HG02642 (cell line): ENCODE results near the gene SNRNP25.

ENCODE experiments used
- ATAC-seq: cut with Tn5 transposase; IDR thresholded peaks from one replicate; pipeline ENCODE4 v1.9.1; 2021; ENCODE audit warnings: mild to moderate bottlenecking; ENCODE audit not compliant: unreplicated experiment, poor library complexity

SNRNP25 gene

DNA sequence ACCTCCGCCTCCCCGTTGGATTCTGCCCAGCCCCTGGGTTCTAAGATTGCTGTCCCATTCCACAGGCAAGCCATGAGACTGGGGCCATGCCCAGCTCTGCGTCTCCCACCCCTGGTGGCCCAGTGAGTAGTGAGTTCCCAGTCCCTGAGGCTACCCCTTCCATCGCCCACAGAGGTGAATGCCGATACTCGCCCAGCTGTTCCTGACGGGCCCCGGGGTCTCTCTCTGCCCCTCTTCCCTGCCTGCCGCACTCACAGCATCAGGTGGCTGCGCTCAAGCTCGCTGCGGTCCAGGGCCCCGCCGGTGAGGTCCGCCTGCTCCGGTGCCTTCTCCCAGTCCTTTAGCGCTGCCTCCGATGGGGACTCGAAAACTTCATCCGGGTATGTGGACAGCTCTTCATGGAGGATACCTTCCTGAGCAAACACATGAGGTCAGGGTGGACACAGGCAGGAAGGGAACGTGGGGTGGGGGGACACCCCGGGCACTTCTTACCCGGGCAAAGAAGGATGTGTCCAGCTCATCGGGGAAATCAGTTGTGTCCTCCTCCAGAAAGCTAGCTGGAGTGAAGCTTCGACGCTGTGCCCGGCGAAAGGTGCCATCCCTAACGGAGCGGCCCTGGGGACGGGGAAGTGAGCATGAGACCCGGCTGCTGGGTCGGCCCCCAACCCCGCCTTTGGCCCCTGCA lies 8.8 kb downstream of the SNRNP25 start:
- ATAC-seq, result no peak

DNA sequence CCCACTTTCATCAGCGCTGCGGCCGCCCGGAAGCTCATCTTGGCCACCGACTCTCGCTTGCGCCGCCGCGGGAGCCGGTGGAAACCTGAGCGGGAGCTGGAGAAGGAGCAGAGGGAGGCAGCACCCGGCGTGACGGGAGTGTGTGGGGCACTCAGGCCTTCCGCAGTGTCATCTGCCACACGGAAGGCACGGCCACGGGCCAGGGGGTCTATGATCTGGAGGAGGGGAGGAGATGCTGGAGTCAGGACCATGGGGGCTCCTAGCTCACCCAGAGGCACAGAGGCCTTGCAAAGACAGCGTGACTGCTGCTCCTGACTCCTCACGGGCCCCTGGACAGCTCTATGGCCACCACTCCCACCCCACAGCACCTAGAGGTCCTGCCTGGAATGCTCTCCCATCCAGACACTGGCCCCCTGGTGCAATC lies 9.4 kb downstream of the SNRNP25 start:
- ATAC-seq, result no peak

DNA sequence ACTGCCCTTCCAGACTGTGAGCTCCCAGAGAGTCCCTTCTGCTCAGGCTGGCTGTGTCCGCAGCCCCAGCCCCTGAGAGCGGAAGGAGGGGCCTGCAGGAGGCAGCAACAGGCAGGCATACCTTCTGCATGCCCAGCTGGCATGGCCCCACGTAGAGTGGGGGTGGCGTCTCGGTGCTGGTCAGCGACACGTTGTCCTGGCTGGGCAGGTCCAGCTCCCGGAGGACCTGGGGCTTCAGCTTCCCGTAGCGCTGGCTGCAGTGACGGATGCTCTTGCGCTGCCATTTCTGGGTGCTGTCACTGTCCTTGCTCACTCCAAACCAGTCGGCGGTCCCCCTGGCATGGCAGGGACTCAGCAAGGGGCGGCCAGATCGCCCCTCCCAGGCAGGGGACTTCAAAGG lies 9.8 kb downstream of the SNRNP25 start:
- no peak for ATAC-seq

DNA sequence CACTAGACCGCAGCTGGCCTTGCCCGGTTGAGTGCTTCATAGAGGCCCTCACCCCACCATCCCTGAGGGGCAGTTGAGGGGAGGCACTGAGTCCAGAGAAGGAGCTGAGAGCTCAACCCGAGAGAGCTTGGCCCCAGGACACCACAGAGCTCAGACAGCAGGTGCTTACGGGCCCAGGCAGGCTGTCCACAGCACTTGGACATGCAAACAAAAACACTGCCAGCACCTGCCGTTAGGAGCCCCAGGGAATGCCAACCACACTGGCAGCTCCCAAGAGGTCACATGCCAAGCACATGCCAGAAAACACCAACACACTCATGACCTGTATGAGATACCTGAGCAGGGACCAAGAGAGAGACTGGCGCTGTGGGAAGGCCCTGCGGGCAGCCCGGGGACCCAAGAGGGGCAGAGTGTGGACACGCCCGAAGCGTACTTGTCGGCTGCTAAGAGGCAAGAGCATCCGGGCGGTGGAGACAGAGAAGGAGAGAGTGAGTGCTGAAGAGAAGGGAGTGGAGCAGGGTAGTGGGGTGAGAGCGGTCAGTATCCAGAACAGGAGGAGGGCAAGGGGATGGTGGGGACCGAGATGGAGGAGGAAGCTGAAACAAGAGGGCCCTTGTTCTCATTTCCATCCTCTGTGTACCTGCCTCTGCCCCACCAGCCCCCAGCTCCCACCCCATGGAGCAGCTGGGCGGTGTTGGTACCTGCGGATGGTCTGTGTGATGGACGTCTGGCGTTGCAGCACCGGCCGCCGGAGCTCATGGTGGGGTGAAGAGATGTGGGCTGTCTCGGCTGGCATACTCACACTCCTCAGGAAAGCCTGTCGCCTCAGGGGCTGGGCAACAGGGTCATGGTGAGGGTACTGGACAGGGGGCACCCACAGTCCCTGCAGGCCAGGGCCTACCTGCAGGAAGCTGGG lies 10.6 kb downstream of the SNRNP25 start:
- ATAC-seq, result no peak

DNA sequence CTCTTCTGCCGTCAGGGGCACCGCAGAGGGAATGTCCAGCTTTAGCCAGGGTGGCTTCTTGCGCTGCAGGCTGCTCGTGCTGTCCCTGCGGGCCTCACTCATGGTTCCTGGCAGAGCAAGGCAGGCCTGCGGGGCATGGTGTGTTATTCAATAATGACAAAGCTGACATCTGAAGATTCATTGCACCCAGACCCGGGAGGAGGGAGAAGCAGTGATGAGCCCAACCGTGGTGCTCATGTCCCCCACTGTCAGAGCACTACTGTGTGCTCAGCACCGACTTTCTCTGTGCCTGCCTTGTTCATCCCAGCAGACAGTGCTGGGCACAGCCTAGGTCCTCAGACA lies 11.3 kb downstream of the SNRNP25 start:
- no peak for ATAC-seq

DNA sequence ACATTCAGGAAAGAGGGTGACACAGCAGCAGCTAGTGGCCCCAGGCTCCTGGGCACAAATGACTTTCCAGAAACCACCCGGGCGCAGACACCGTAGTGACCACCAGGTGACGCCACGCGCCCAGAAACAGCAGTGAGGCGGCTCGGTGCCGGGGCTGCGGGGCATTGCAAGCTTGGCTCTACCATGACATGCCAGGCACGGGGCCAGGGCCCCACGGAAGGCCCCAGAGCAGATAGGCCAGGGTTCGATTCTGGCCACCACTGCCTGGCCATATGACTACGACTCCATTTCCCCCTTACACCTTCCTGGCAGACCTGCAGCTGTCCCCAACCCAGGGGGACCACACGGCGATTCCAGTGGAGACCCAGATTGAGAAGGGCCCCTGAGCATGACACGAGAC lies 12.1 kb downstream of the SNRNP25 start:
- no peak for ATAC-seq

DNA sequence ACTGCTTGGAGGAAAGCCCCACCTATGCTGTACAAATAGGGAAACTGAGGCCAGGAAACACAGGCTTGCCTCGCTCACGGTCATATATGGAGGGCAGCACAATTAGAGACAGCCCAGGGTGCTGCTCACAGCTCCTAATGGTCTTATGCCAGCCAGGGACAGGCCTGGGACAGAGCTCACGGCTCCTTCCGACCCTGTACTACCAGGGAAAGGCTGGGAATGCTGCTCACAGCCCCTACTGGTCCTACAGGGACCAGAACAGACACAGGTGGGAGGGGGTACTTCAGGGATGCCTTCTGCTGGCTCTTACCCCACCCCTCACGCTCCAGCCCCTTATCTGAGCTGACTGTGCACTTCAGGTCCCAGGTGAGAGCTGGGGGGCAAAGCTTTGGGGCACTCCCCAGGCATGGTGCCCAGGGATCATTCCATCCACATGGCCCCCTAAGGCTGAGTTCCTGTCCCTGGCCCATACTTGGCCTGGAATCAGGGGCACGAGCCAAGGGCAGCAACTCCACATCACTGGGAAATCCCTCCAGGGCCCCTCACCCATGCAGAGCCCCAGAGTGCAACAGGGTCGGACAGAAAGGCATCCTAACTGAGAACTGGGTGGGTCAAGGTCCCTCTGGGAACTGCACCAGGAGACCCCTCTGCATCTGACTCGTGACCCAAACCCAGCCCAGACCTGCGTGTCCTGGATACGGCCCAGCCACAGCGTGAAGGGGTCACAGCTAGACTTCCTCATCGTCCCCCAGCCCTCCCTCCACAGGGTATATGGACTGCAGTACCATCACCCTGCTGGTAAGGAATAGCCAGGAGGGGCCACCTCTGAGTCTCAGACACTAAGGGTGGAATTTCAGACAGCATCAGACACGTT lies 12.9 kb downstream of the SNRNP25 start:
- no peak for ATAC-seq

DNA sequence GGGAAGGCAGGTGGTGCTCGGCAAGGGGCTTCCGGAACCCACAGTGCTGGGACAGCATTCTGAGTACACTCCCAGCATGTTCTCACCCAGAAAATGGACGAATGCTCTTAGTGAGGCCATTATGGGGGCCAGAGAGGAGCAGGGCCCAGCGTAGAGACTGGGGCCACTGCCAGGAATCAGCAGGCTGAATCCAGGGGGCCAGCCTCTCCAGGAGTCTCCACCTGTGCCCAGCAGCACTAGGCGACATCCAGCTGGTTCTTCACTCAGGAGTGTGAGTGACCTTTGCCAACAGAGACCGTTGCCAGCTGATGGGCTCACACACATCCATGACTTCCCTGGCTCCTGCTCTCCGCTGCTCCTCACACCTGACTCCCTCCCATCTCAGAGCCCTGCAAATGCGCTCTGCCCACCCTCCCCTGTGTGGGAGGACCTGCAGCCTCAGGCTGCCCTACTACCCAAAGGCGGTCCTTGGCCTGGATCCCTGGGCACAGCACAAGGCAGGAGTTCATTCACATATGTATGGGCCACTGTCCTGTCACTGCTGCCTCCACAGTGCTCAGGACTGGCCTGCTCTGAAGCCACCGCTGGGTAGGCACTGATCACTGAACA lies 13.7 kb downstream of the SNRNP25 start:
- ATAC-seq, result no peak

DNA sequence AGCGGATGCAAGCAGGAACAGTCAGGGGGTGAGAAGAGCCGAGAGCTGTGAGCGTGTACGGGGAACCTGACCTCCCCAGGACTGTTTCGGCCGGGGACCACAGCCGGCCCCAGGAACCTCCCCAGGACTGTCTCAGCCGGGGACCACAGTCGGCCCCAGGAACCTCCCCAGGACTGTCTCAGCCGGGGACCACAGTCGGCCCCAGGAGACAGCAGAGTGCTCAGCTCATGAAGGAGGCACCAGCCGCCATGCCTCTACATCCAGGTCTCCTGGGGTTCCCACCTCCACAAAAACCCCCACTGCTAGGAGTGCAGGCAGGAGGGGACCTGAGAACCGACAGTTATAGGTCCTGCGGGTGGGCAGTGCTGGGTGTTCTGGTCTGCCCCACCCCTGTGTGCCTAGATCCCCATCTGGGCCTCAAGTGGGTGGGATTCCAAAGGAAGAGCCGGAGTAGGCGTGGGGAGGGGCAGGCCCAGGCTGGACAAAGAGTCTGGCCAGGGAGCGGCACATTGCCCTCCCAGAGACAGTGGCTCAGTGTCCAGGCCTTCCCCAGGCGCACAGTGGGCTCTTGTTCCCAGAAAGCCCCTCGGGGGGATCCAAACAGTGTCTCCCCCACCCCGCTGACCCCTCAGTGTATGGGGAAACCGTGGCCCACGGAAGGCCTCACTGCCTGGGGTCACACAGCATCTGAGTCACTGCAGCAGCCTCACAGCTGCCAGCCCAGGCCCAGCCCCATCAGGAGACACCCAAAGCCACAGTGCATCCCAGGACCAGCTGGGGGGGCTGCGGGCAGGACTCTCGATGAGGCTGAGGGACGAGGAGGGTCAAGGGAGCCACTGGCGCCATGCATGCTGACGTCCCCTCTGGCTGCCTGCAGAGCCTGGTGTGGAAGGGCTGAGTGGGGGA lies 14.5 kb downstream of the SNRNP25 start:
- ATAC-seq, result no peak

DNA sequence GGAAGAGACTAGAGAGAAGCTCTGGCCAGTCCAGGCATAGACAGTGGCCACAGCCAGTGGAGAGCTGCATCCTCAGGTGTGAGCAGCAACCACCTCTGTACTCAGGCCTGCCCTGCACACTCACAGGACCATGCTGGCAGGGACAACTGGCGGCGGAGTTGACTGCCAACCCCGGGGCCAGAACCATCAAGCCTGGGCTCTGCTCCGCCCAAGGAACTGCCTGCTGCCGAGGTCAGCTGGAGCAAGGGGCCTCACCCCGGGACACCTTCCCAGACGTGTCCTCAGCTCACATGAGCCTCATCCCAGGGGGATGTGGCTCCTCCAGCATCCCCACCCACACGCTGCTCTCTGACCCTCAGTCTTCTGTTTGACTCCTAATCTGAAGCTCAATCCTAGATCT lies 15.6 kb downstream of the SNRNP25 start:
- ATAC-seq, result no peak

DNA sequence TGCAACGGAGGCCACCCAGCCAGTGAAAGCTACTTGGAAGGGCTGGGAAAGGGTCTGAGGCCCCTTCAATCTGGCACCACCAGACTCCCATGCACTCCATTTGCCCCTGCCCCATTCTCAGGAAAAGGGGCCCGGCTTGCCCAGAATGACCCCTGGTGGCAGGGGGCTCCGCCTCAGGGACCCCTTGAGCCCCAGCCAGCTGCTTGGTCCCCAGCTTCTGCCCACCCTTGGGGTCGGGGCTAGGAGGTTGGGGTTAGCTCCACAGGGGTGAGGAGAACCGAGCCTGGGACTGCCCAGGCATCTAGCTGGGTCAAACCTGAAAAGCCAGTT lies 17.5 kb downstream of the SNRNP25 start:
- no peak for ATAC-seq

DNA sequence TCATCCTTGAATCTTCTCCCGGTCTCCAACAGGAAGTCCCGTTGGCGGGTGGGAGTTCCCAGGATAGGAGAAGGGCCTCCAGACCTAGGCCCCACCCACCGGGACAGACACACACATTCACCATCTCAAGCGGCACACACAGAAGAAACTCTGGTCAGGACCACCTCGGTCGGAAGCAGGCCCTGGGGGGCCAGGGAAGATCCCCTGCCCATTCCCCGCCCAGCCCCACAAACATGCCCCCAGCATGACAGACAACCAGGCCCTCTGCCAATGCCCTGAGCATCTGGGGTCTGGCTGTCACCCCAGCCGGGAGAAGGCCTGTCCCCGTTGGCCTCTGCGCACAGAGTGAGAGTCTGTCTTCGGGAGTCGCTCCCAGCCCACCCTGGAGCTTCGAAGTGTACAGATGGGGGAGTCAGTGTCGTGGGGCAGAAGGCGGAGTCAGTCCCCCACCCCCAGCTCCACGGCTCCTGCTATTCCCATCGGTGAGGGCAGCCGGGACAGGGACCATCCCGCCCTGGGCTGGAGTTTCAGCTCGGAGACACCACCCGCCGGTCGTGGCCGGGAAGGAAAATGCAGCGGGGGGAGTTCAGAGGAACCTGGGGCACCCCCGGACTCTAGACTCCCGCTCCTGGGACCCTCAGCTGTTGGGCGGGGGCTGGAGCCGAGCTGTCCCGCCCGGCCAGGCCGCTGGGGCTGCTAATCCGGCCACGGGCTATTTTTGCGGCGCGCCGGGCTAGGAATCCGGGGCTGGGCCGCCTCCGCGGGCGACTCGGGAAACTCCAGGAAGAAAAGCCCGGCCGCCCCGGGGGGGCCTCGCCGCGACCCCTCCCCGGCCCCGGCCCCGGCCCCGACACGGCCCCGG lies 18.1 kb downstream of the SNRNP25 start:
- no peak for ATAC-seq

DNA sequence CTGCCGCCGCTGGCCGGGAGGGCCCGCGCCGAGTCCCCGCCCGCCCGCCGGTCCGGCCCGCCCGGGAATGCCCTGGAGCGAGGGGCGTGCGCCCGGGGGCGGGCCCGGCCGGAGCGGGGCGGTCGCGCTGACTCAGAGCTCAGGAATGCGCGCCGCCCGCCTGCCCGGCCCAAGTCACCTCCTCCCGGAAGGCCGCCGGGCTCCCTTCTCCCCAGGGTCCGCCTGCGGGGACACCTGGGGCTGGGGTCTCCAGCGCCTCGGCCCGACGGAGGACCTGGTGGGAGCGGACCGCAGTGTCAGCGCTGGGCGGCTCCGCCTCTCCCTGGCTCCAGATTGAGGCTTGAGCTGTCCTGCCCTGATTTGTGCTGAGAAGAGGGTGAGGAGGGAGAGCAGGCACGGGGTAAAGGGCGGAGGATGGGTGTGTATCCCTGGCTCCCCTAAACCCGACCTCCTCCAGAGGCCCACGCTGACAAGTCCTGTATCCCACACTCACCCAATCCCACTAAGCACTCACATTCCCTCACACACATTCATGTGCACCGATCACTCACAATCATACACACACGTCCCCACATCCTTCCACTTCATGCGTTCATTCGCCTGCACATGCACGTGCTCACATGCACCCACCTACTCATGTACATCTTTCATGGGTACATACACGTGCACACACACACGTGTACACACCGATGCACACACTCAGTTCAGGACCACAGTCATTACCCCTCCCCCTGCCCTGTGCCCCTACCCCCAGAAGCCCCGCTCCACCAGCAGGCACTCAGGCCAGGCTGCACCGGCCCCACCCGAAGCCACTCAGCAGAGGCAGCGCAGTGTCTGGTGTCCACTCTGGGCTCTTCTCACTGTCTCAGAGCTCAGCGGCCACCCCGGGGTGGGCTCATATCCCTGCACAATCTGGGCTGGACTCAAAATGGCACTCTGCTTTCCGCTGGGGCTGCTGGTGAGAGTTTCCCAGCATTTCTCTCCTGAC lies 19.2 kb downstream of the SNRNP25 start, which contains the start of gene RHBDF1:
Gene RHBDF1, minus strand, starts transcription at position 71 of the 988 bp plus-strand sequence. CDS start 7,616 bp downstream, outside the sequence.
- no peak for ATAC-seq

DNA sequence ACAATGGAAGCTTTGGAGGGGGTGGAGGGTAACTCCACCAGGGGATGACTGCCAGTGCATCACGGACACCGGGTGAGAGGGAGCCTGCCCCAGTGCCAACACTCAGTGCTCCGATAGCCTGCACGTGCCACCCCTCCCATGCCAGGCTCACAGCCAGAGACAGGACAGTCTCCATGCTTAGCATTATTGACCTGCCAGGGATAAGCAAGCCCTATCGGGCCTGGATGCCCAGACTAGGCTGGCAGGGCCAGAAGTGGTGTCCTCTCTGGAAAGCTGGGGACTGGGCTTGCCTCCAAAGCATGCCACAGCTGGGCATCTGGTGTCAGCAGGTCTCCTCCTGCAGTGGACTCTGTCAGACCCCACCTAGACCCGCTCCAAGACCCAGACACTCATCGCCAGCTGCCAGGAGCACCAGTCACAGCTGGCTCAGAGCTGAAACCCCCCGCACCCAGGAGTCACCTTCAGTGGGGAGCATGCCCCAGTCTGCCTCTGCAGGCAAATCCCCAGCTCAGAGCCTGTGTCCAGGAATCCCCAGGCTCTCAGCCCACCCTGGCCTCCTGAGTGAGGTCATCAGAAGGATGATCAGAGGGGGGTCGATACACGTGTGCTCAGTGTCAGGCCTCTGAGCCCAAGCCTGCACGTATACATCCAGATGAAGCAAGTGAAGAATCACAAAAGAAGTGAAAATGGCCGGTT lies 20.6 kb downstream of the SNRNP25 start:
- ATAC-seq, result no peak

DNA sequence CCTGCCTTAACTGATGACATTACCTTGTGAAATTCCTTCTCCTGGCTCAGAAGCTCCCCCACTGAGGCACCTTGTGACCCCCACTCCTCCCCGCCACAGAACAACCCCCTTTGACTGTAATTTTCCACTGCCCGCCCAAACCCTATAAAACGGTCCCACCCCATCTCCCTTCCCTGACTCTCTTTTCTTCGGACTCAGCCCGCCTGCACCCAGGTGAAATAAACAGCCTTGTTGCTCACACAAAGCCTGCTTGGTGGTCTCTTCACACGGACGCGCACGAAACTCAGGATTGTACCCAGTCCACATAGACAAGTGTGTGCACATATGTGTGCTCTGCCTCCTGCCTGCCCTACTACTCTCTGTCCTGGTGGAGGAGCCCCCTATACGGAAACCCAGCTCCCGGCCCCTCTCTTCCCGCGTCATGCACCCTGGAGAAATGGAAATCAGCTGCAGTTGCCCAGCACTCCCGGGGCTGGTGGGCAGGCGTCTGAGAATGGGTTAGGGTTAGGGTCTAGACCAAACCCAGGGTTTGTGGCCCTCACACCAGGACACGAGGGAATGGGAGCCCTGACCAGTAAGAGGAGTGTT lies 21.2 kb downstream of the SNRNP25 start:
- ATAC-seq, result no peak
